ENCODE data around the gene PRKCB. TPM values are rescaled to one million over a fixed set of nuclear protein-coding genes. Genes with fewer than 3 reads are reported as not detected.
A peak's percentile ranks its signal among the peaks of the same experiment; 100 is the strongest.

Gene PRKCB
- total RNA-seq, 1 experiment from 2014 or later = 0.89 TPM

GRCh38 chr16:24174957-24175356, 339.2 kb downstream of the PRKCB start (continued):
- TF ChIP-seq, protein P1, sequence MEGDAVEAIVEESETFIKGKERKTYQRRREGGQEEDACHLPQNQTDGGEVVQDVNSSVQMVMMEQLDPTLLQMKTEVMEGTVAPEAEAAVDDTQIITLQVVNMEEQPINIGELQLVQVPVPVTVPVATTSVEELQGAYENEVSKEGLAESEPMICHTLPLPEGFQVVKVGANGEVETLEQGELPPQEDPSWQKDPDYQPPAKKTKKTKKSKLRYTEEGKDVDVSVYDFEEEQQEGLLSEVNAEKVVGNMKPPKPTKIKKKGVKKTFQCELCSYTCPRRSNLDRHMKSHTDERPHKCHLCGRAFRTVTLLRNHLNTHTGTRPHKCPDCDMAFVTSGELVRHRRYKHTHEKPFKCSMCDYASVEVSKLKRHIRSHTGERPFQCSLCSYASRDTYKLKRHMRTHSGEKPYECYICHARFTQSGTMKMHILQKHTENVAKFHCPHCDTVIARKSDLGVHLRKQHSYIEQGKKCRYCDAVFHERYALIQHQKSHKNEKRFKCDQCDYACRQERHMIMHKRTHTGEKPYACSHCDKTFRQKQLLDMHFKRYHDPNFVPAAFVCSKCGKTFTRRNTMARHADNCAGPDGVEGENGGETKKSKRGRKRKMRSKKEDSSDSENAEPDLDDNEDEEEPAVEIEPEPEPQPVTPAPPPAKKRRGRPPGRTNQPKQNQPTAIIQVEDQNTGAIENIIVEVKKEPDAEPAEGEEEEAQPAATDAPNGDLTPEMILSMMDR (IDR thresholded peaks at IDR 0.05 in 2 of 3, conservative IDR thresholded peaks at IDR 0.05 in 1 of 3; ENCODE audit: borderline replicate concordance in 1 of 3, insufficient read depth in 1 of 3, low read depth in 2 of 3, low read length in 2 of 3) = no peak
- TF ChIP-seq ATF3 (IDR thresholded peaks at IDR 0.05) (no peak), EZH2 (IDR thresholded peaks at IDR 0.05) (no peak)

DNA sequence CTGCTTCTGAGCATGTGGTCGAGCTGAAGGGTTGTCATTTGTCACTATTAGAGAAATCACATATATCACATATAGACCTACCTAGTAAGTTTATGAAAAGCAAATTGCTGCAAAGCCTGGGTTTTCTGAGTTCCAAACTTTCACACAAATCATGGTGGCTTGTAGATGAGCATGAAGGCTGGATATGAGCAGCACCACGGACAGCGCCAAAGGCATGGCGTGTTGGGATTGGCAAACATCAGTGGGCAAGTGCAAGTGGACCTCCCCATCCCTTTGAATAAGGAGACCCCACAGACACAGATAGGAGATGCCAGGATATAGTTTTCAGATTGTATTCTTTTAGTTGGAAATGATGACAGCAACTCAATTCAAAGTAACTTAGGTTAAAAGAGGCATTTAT, 342.7 kb downstream of the PRKCB start:
- Histone ChIP-seq H4K20me1 (ENCODE audit: insufficient read depth) (no peaks in the 10 kb centered on the region), H3K9me3 (ENCODE audit: control insufficient read depth in 1 of 2, insufficient read depth in 1 of 2, low read depth in 1 of 2, low read length in 2 of 2) (no peaks in the 10 kb centered on the region), H3K9ac (ENCODE audit: low read length) (no peak overlapping the region), H3K4me1 (ENCODE audit: control insufficient read depth in 1 of 2, insufficient read depth in 2 of 2, low read length in 2 of 2) (no peaks in the 10 kb centered on the region), H3K36me3 (ENCODE audit: control insufficient read depth in 1 of 2, insufficient read depth in 2 of 2, low read length in 2 of 2) (no peaks in the 10 kb centered on the region), H3K27me3 (ENCODE audit: insufficient read depth, low read length) (peaks cover 17% of the 10 kb centered on the region), H3K79me2 (ENCODE audit: insufficient read depth, low read length) (no peaks in the 10 kb centered on the region), H2AFZ (ENCODE audit: low read depth, low read length, poor library complexity, severe bottlenecking) (no peak overlapping the region), H3K4me3 (replicated peaks in 1 of 2; ENCODE audit: low read depth in 1 of 2, low read length in 2 of 2) (no peak overlapping the region), H3K27ac (ENCODE audit: low read depth, low read length) (no peak overlapping the region), H3K9me2 (ENCODE audit: insufficient read depth) (no peaks in the 10 kb centered on the region), H3K4me2 (ENCODE audit: low read length) (no peak overlapping the region)
- intact Hi-C loops (cut with micrococcal nuclease) = no loop called here
- TF ChIP-seq RAD21 (IDR thresholded peaks at IDR 0.05; ENCODE audit: low read depth) (no peak), JUND (IDR thresholded peaks at IDR 0.05) (no peak), YY1 (IDR thresholded peaks at IDR 0.05; ENCODE audit: extremely low read depth, insufficient replicate concordance, low read depth, low read length) (no peak), REST (IDR thresholded peaks at IDR 0.05; ENCODE audit: low read depth) (peak; percentile 77)
- RAD21 ChIA-PET (ENCODE audit: low non-redundant PET in 1 of 2, low total read pairs in 2 of 2, uncharacterized antibody in 2 of 2, unreplicated experiment in 2 of 2) = no interaction called here
- no TSS peak for BruUV-seq (replicated peaks)
- POLR2A ChIA-PET = no interaction called here
- ATAC-seq (no peak), DNase-seq (ENCODE audit: low read depth, low spot score) (no peak)
- CTCF ChIA-PET = no interaction called here

All from HCT116 (cell line).